Raji (cell line): Measurements from ENCODE around the gene ZBTB8OS.

ENCODE experiments used
- POLR2A ChIP-seq: IDR thresholded peaks from 2 replicates; pipeline ENCODE4 v1.6.1; 2011; ENCODE audit warnings: low read depth, low read length, control low read depth; ENCODE audit not compliant: insufficient read depth

ZBTB8OS gene

GRCh38 chr1:32622806-32623681, 27.3 kb downstream of the ZBTB8OS start:
- TF ChIP-seq POLR2A, result no peak

- no peak for TF ChIP-seq POLR2A
These were observed 28.1 kb downstream of the ZBTB8OS start for GRCh38 chr1:32622205-32622604.

- TF ChIP-seq POLR2A, result no peak
These were observed 30.5 kb downstream of the ZBTB8OS start for GRCh38 chr1:32619701-32620485.

GRCh38 chr1:32618673-32619221, 31.6 kb downstream of the ZBTB8OS start:
- no peak for TF ChIP-seq POLR2A

- TF ChIP-seq POLR2A, result no peak
These were observed 36.9 kb downstream of the ZBTB8OS start for GRCh38 chr1:32613472-32613871.

GRCh38 chr1:32612189-32612881, 38.0 kb downstream of the ZBTB8OS start:
- no peak for TF ChIP-seq POLR2A

- TF ChIP-seq POLR2A, result no peak
These were observed 38.5 kb downstream of the ZBTB8OS start for GRCh38 chr1:32611859-32612188.

- no peak for TF ChIP-seq POLR2A
These were observed 41.2 kb downstream of the ZBTB8OS start for GRCh38 chr1:32609180-32609579.

GRCh38 chr1:32606565-32607371, 43.6 kb downstream of the ZBTB8OS start:
- TF ChIP-seq POLR2A, result no peak

- TF ChIP-seq POLR2A, result no peak
These were observed 44.5 kb downstream of the ZBTB8OS start for GRCh38 chr1:32605711-32606424.

- TF ChIP-seq POLR2A, result no peak
These were observed 50.3 kb downstream of the ZBTB8OS start for GRCh38 chr1:32600034-32600433.

GRCh38 chr1:32592943-32593342, 57.4 kb downstream of the ZBTB8OS start:
- TF ChIP-seq POLR2A, result no peak

GRCh38 chr1:32580348-32581017, 69.9 kb downstream of the ZBTB8OS start:
- no peak for TF ChIP-seq POLR2A
